K562 (cell line): ENCODE results near the gene AFF1. TPM values are rescaled to one million over a fixed set of nuclear protein-coding genes. Genes with fewer than 3 reads are reported as not detected.

Experiments
- ATAC-seq: fragments of 200-7000 bp; cut with Tn5 transposase; 3 replicates; pipeline ENCODE4 v1.9.1; 2020; ENCODE audit warnings: moderate library complexity
- BruUV-seq: library from RNA; stranded (reverse); fragments of 400-500 nt; replicated peaks from 2 replicates; lab custom pipeline; 2021; lab: Mats Ljungman, UMichigan
- CTCF ChIA-PET: fragments of 300-600 bp; formaldehyde crosslinking; extraction: SDS; loops from one replicate; lab custom pipeline; 2021; ENCODE audit warnings: low intra/inter-chr PET ratio; lab: Yijun Ruan, JAX
- POLR2A ChIA-PET: fragments of 300-600, 350-650 bp; sonication (Branson Sonifier 250); formaldehyde crosslinking; extraction: SDS; loops from one replicate; lab custom pipeline; 2021; ENCODE audit warnings: antibody characterized with exemption, inconsistent platforms; lab: Yijun Ruan, JAX
- DNase-seq, 4 experiments: peaks; one replicate each; pipeline versions ENCODE4 v3.0.0 to v3.0.0-alpha.2; 2011 to 2018; ENCODE audit warnings: low spot score in 3 of 4, mixed read lengths in 3 of 4; ENCODE audit errors: extremely low read depth in 1 of 4
- FAIRE-seq: peaks from 2 replicates; lab custom pipeline; 2011; peaks lifted over from hg19 to GRCh38; lab: Jason Lieb, UNC
- H2AFZ ChIP-seq: 2 replicates; pipeline ENCODE4 v1.6.0; 2011; ENCODE audit warnings: low read depth, low read length, control low read depth, inconsistent platforms
- H3K27ac ChIP-seq: fragments of 200-600 bp; 3 replicates; pipeline ENCODE4 v1.8.0; 2011; ENCODE audit warnings: low read depth, mild to moderate bottlenecking, control low read depth, inconsistent platforms, low read length, moderate library complexity, mixed read lengths; ENCODE audit errors: extremely low read depth
- H3K27me3 ChIP-seq, 2 experiments: fragments of 300-600 bp in 1 of 2; 2 replicates in 1 of 2; 3 replicates in 1 of 2; pipeline versions ENCODE4 v1.6.0 to v1.8.0; 2011; ENCODE audit warnings: inconsistent platforms in 2 of 2, low read length in 2 of 2, mild to moderate bottlenecking in 1 of 2, mixed read lengths in 1 of 2, moderate library complexity in 1 of 2; ENCODE audit not compliant: control insufficient read depth in 2 of 2, insufficient read depth in 2 of 2
- H3K36me3 ChIP-seq: fragments of 300-600 bp; 3 replicates; pipeline ENCODE4 v1.8.0; 2011; ENCODE audit warnings: mild to moderate bottlenecking, low read length, inconsistent platforms; ENCODE audit not compliant: control insufficient read depth, insufficient read depth
- H3K4me1 ChIP-seq, 2 experiments: fragments of 200-600 bp in 1 of 2; replicated peaks in 1 of 2; 2 replicates in 1 of 2; 3 replicates in 1 of 2; pipeline versions ENCODE4 v1.5.1 to v1.8.0; 2011; ENCODE audit warnings: inconsistent platforms in 2 of 2, low read length in 2 of 2, mild to moderate bottlenecking in 1 of 2, mixed read lengths in 1 of 2, moderate library complexity in 1 of 2; ENCODE audit not compliant: control insufficient read depth in 2 of 2, insufficient read depth in 2 of 2
- H3K4me2 ChIP-seq: 2 replicates; pipeline ENCODE4 v1.6.1; 2011; ENCODE audit warnings: low read length, control low read depth, inconsistent platforms, mixed read lengths; ENCODE audit not compliant: insufficient read depth
- H3K4me3 ChIP-seq: fragments of 200-600 bp; sonication (generic), shearing (Covaris generic); 2 replicates; pipeline ENCODE4 v1.5.1; 2016; ENCODE audit warnings: control low read depth, inconsistent platforms
- H3K79me2 ChIP-seq: fragments of 200-600 bp; 3 replicates; pipeline ENCODE4 v1.8.0; 2011; ENCODE audit warnings: low read length, inconsistent platforms; ENCODE audit not compliant: control insufficient read depth, insufficient read depth
- H3K9ac ChIP-seq, 2 experiments: 2 replicates each; pipeline versions ENCODE4 v1.6.0 to v1.6.1; 2011; ENCODE audit warnings: low read depth in 2 of 2, low read length in 2 of 2, control low read depth in 1 of 2, inconsistent platforms in 1 of 2, mild to moderate bottlenecking in 1 of 2, mixed read lengths in 1 of 2; ENCODE audit not compliant: insufficient read depth in 1 of 2
- H3K9me1 ChIP-seq: one replicate; pipeline ENCODE4 v1.6.0; 2011; ENCODE audit warnings: inconsistent platforms, mild to moderate bottlenecking, low read length, moderate library complexity; ENCODE audit not compliant: control insufficient read depth, insufficient read depth
- H3K9me3 ChIP-seq: replicated peaks from 2 replicates; pipeline ENCODE4 v1.5.1; 2011; ENCODE audit warnings: low read depth, low read length, inconsistent platforms; ENCODE audit not compliant: control insufficient read depth, insufficient read depth
- H4K20me1 ChIP-seq: replicated peaks from 2 replicates; pipeline ENCODE4 v1.6.1; 2011; ENCODE audit warnings: low read length, inconsistent platforms, mixed read lengths; ENCODE audit not compliant: control insufficient read depth, insufficient read depth
- CHAMP1 ChIP-seq: fragments of 450-650 bp; IDR thresholded peaks from 2 replicates; pipeline ENCODE4 v1.6.1; 2016; ENCODE audit warnings: mild to moderate bottlenecking
- CREM ChIP-seq: IDR thresholded peaks from 2 replicates; pipeline ENCODE4 v1.6.1; 2014; ENCODE audit warnings: antibody characterized with exemption, low read depth
- E4F1 ChIP-seq: fragments of 250-450 bp; sonication (Bioruptor Pico); IDR thresholded peaks from 2 replicates; pipeline ENCODE4 v1.5.0; 2021; ENCODE audit warnings: mild to moderate bottlenecking, borderline replicate concordance
- KDM4B ChIP-seq, 2 experiments: fragments of 450-650 bp in 1 of 2; sonication (generic) in 1 of 2; IDR thresholded peaks; 2 replicates each; pipeline ENCODE4 v1.6.1; 2016 to 2017; ENCODE audit warnings: borderline replicate concordance in 2 of 2, antibody characterized with exemption in 1 of 2, low read depth in 1 of 2, mild to moderate bottlenecking in 1 of 2
- MEIS2 ChIP-seq: fragments of 450-650 bp; IDR thresholded peaks from 2 replicates; pipeline ENCODE4 v1.6.1; 2014; ENCODE audit warnings: mild to moderate bottlenecking; ENCODE audit not compliant: partially characterized antibody
- NR4A1 ChIP-seq, 2 experiments: fragments of 250-450 bp in 1 of 2; fragments of 450-650 bp in 1 of 2; sonication (Bioruptor Pico) in 1 of 2; IDR thresholded peaks; 2 replicates each; pipeline versions ENCODE4 v1.4.0 to v1.6.1; 2016 to 2020; ENCODE audit warnings: mild to moderate bottlenecking in 2 of 2, missing compliant biosample characterization in 1 of 2, missing genetic modification characterization in 1 of 2, moderate library complexity in 1 of 2
- RBM25 ChIP-seq: fragments of 200-400 bp; formaldehyde crosslinking; IDR thresholded peaks from 2 replicates; pipeline ENCODE4 v1.6.1; 2018; ENCODE audit warnings: low read length, low read depth, moderate library complexity; ENCODE audit not compliant: severe bottlenecking
- SNRNP70 ChIP-seq: fragments of 200-400 bp; formaldehyde crosslinking; optimal IDR thresholded peaks from 2 replicates; pipeline ENCODE3; 2017; ENCODE audit warnings: low read depth, low read length
- TAF1 ChIP-seq: IDR thresholded peaks from 2 replicates; pipeline ENCODE4 v1.6.1; 2011; ENCODE audit warnings: mild to moderate bottlenecking, low read length, moderate library complexity; ENCODE audit not compliant: insufficient read depth, control insufficient read depth, severe bottlenecking; ENCODE audit errors: extremely low read depth
- THRA ChIP-seq: fragments of 450-650 bp; IDR thresholded peaks from 2 replicates; pipeline ENCODE4 v1.6.1; 2017; ENCODE audit warnings: mild to moderate bottlenecking, moderate library complexity
- UBTF ChIP-seq, 2 experiments: IDR thresholded peaks; 2 replicates each; pipeline ENCODE4 v1.6.1; 2012; ENCODE audit warnings: improper control_type of control experiment in 2 of 2, low read depth in 2 of 2, low read length in 2 of 2, borderline replicate concordance in 1 of 2
- ZNF780A ChIP-seq: fragments of 250-450 bp; sonication (Bioruptor Pico); IDR thresholded peaks from 2 replicates; pipeline ENCODE4 v1.5.0; 2021; ENCODE audit warnings: mild to moderate bottlenecking
- WGBS: fragments of 100-300 bp; shearing (Covaris generic); methylation state at CpG from one replicate; pipeline ENCODE4 v1.1.6; 2016; ENCODE audit warnings: low coverage, mixed read lengths; ENCODE audit not compliant: insufficient coverage; ENCODE audit errors: missing lambda C conversion rate; 5-methylcytosine and 5-hydroxymethylcytosine counted together
- in situ Hi-C: fragments of 300-500 bp; cut with MboI; formaldehyde crosslinking; loops from 4 replicates; pipeline ENCODE4 v1.15.0; 2018; ENCODE audit warnings: inconsistent platforms, mixed read lengths
- intact Hi-C: fragments of 100-400 bp; cut with micrococcal nuclease; formaldehyde crosslinking; loops from 2 replicates; pipeline ENCODE4 v1.14.2; 2022
- polyA plus RNA-seq, 8 experiments: library from polyadenylated mRNA; depleted of rRNA in 4 of 8; stranded (reverse) in 5 of 8; unstranded in 3 of 8; fragments of >200 nt; fragmentation: Nextera tagmentation in 2 of 8; fragmentation: Illumina TruSeq in 1 of 8; extraction: Ambion mirVana in 2 of 8; extraction: Trizol in 1 of 8; gene quantifications; 2 replicates each; pipeline versions ENCODE4 v1.2.1 to v1.2.3, GENCODE V29; 2011 to 2014; ENCODE audit warnings: inconsistent platforms in 1 of 8, missing spikeins in 1 of 8
- total RNA-seq, 7 experiments: library from RNA; depleted of rRNA in 6 of 7; stranded (reverse); fragments of >200 nt in 6 of 7; fragmentation: Illumina TruSeq in 2 of 7; extraction: Trizol in 2 of 7; gene quantifications; 2 replicates each; pipeline versions ENCODE4 v1.2.1 to v1.2.3, GENCODE V29; 2011 to 2021; ENCODE audit warnings: low replicate concordance in 1 of 7

The AFF1 gene
- total and polyA plus RNA-seq, 9 of the 15 experiments (the other 6 are each of a cell fraction or from before 2014, with no cell fraction given): 4.1 to 47.5 (median 17.2) TPM

GRCh38 chr4:87103086-87103485 lies 168.3 kb downstream of the AFF1 start:
- 90% methylated on average over 1 of the region's 1 CpG for WGBS
- CTCF ChIA-PET: no interaction called here
- no peak overlapping the region for H3K9ac ChIP-seq

More at GRCh38 chr4:87103086-87103485, 168.3 kb downstream of the AFF1 start:
- BruUV-seq: no TSS peak
- H3K79me2 ChIP-seq: no peaks in the 10 kb centered on the region; the same call in 2 of the 3 replicates
- peaks cover 44% of the 10 kb centered on the region for H3K36me3 ChIP-seq
- TF ChIP-seq RBM25 (no peak), CHAMP1 (no peak), KDM4B (IDR thresholded peaks at IDR 0.05; ENCODE audit: borderline replicate concordance in 2 of 2, low read depth in 1 of 2) (no peak), ZNF780A (no peak), TAF1 (no peak), MEIS2 (no peak), CREM (no peak), E4F1 (no peak), THRA (no peak), SNRNP70 (no peak), UBTF (IDR thresholded peaks at IDR 0.05; ENCODE audit: borderline replicate concordance in 1 of 2, low read depth in 2 of 2, low read length in 2 of 2) (no peak), NR4A1 (CRISPR knock-in tag; IDR thresholded peaks at IDR 0.05) (no peak), NR4A1 (tag; IDR thresholded peaks at IDR 0.05) (no peak)
- H3K4me2 ChIP-seq: no peak overlapping the region
- H4K20me1 ChIP-seq: no peaks in the 10 kb centered on the region
- no peak overlapping the region for H3K4me3 ChIP-seq
- in situ Hi-C loops: loop anchor here (25.0 kb wide), 1 partner anchor 591 kb away; no protein-coding TSS in a partner anchor
- ATAC-seq: no peak
- no peak for FAIRE-seq
- no peak overlapping the region for H3K27ac ChIP-seq
- intact Hi-C loops: no loop called here
- no peaks in the 10 kb centered on the region; a peak in 1 of 5 replicates for H3K4me1 ChIP-seq
- H2AFZ ChIP-seq: no peak overlapping the region
- POLR2A ChIA-PET: interaction anchor here (1.2 to 1.3 kb wide), 2 partner anchors 14 to 538 kb away, joined by 3 read pairs; no protein-coding TSS in a partner anchor
- H3K9me1 ChIP-seq: no peaks in the 10 kb centered on the region
- H3K9me3 ChIP-seq: no peaks in the 10 kb centered on the region
- DNase-seq: no peak
- no peaks in the 10 kb centered on the region for H3K27me3 ChIP-seq
